GM23248 (cell line): ENCODE results near the gene PTOV1. TPM values are rescaled to one million over a fixed set of nuclear protein-coding genes. Genes with fewer than 3 reads are reported as not detected.

Source experiments
- DNase-seq: peaks from one replicate; pipeline ENCODE4 v3.0.0-alpha.2; 2015
- H2AFZ ChIP-seq: fragments of 200-600 bp; sonication (generic); 2 replicates; pipeline ENCODE4 v1.6.1; 2016; ENCODE audit warnings: antibody characterized with exemption
- H3F3A ChIP-seq: fragments of 200-600 bp; sonication (generic); 2 replicates; pipeline ENCODE4 v1.6.1; 2016; ENCODE audit warnings: mild to moderate bottlenecking, antibody characterized with exemption, mixed run types; ENCODE audit not compliant: insufficient read depth
- H3K27ac ChIP-seq: fragments of 200-600 bp; sonication (generic); 2 replicates; pipeline ENCODE4 v1.5.1; 2016; ENCODE audit warnings: mild to moderate bottlenecking
- H3K27me3 ChIP-seq: fragments of 200-600 bp; sonication (generic); replicated peaks from 2 replicates; pipeline ENCODE4 v1.6.1; 2016; ENCODE audit warnings: mild to moderate bottlenecking; ENCODE audit not compliant: insufficient read depth
- H3K36me3 ChIP-seq: fragments of 200-600 bp; sonication (generic); 2 replicates; pipeline ENCODE4 v1.6.1; 2016; ENCODE audit warnings: low read depth, mild to moderate bottlenecking
- H3K4me1 ChIP-seq: fragments of 200-600 bp; sonication (generic); 2 replicates; pipeline ENCODE4 v1.6.1; 2016; ENCODE audit warnings: mild to moderate bottlenecking; ENCODE audit not compliant: insufficient read depth
- H3K4me2 ChIP-seq: fragments of 200-600 bp; sonication (generic); one replicate; pipeline ENCODE4 v1.6.1; 2016; ENCODE audit warnings: mild to moderate bottlenecking; ENCODE audit not compliant: unreplicated experiment
- H3K4me3 ChIP-seq: fragments of 200-600 bp; sonication (generic); 2 replicates; pipeline ENCODE4 v1.5.1; 2016; ENCODE audit warnings: mild to moderate bottlenecking
- H3K79me2 ChIP-seq: fragments of 200-600 bp; sonication (generic); 2 replicates; pipeline ENCODE4 v1.6.1; 2016; ENCODE audit warnings: mild to moderate bottlenecking; ENCODE audit not compliant: insufficient read depth
- H3K9ac ChIP-seq: fragments of 200-600 bp; sonication (generic); 2 replicates; pipeline ENCODE4 v1.6.1; 2016; ENCODE audit warnings: mild to moderate bottlenecking
- H3K9me2 ChIP-seq: fragments of 200-600 bp; sonication (generic); 2 replicates; pipeline ENCODE4 v1.6.1; 2016; ENCODE audit warnings: mixed run types, mild to moderate bottlenecking, moderate library complexity; ENCODE audit not compliant: insufficient read depth
- H3K9me3 ChIP-seq: fragments of 200-600 bp; sonication (generic); one replicate; pipeline ENCODE4 v1.6.1; 2017; ENCODE audit warnings: low read depth
- H4K20me1 ChIP-seq: fragments of 200-600 bp; sonication (generic); 2 replicates; pipeline ENCODE4 v1.6.0; 2016; ENCODE audit not compliant: insufficient read depth
- EZH2 ChIP-seq: fragments of 200-600 bp; sonication (generic); IDR thresholded peaks from 2 replicates; pipeline ENCODE4 v1.6.1; 2018; ENCODE audit warnings: antibody characterized with exemption, mild to moderate bottlenecking; ENCODE audit not compliant: insufficient read depth, poor library complexity, severe bottlenecking
- EZH2phosphoT487 ChIP-seq: fragments of 200-600 bp; sonication (generic); IDR thresholded peaks from 2 replicates; pipeline ENCODE4 v1.6.1; 2018; ENCODE audit warnings: antibody characterized with exemption, moderate library complexity, mild to moderate bottlenecking, low read depth; ENCODE audit not compliant: insufficient read depth
- WGBS, 2 experiments: methylation state at CpG; one replicate each; pipeline ENCODE4 v1.1.6; 2015 to 2017; ENCODE audit warnings: low lambda C conversion rate in 2 of 2, low coverage in 1 of 2; ENCODE audit errors: missing lambda C conversion rate in 2 of 2; 5-methylcytosine and 5-hydroxymethylcytosine counted together
- in situ Hi-C: fragments of 300-500 bp; cut with MboI; formaldehyde crosslinking; loops from 2 replicates; pipeline ENCODE4 v1.15.0; 2020
- polyA plus RNA-seq: library from polyadenylated mRNA; unstranded; fragments of >200 nt; fragmentation: Nextera tagmentation; extraction: Ambion mirVana; gene quantifications from 2 replicates; pipeline ENCODE4 v1.2.1, GENCODE V29; 2016
- total RNA-seq: library from RNA; depleted of rRNA; stranded (reverse); fragments of >200 nt; shearing (Covaris generic); gene quantifications from 2 replicates; pipeline ENCODE4 v1.2.3, GENCODE V29; 2014

The PTOV1 gene
- total and polyA plus RNA-seq, 2 experiments from 2014 or later, result 88.0 to 88.9 TPM

GRCh38 chr19:49862391-49863253 is 11.7 kb downstream of the PTOV1 start:
- Histone ChIP-seq H3K4me1 (peaks cover 14% of the 10 kb centered on the region), H3K79me2 (peaks cover 32% of the 10 kb centered on the region), H3K9me2 (no peaks in the 10 kb centered on the region), H3K36me3 (peaks cover 9% of the 10 kb centered on the region; the same call in 1 of the 2 replicates), H3K4me2 (no peak overlapping the region), H3K4me3 (no peak overlapping the region), H3F3A (peaks cover 17% of the 10 kb centered on the region), H3K9me3 (no peaks in the 10 kb centered on the region), H3K9ac (no peak overlapping the region), H3K27me3 (no peaks in the 10 kb centered on the region), H2AFZ (no peak overlapping the region), H4K20me1 (no peaks in the 10 kb centered on the region), H3K27ac (no peak overlapping the region)
- no peak for TF ChIP-seq EZH2
- TF ChIP-seq EZH2phosphoT487, result no peak
- WGBS, 2 experiments, result 84 to 96% methylated on average over 20 to 48 of the region's 49 CpGs
- in situ Hi-C loops, result no loop called here
- DNase-seq, result no peak

GRCh38 chr19:49863254-49863934 is 12.4 kb downstream of the PTOV1 start:
- no peak for TF ChIP-seq EZH2
- TF ChIP-seq EZH2phosphoT487, result no peak
- H3K9me3 ChIP-seq, result no peaks in the 10 kb centered on the region
- peaks cover 9% of the 10 kb centered on the region; the same call in 1 of the 2 replicates for H3K36me3 ChIP-seq
- in situ Hi-C loops, result no loop called here
- no peak overlapping the region for H3K27ac ChIP-seq
- peaks cover 14% of the 10 kb centered on the region for H3K4me1 ChIP-seq
- no peak overlapping the region for H3K4me2 ChIP-seq
- no peaks in the 10 kb centered on the region for H3K27me3 ChIP-seq
- no peaks in the 10 kb centered on the region for H3K9me2 ChIP-seq
- 90% methylated on average over 24 of the region's 24 CpGs for WGBS, 2 experiments
- H2AFZ ChIP-seq, result no peak overlapping the region
- H3K4me3 ChIP-seq, result no peak overlapping the region
- no peak overlapping the region for H3K9ac ChIP-seq
- peaks cover 32% of the 10 kb centered on the region for H3K79me2 ChIP-seq
- H4K20me1 ChIP-seq, result no peaks in the 10 kb centered on the region
- DNase-seq, result no peak
- H3F3A ChIP-seq, result peaks cover 23% of the 10 kb centered on the region

GRCh38 chr19:49863935-49864320 is 13.0 kb downstream of the PTOV1 start:
- in situ Hi-C loops, result no loop called here
- H3K27ac ChIP-seq, result no peak overlapping the region
- no peak for DNase-seq
- no peaks in the 10 kb centered on the region for H3K9me2 ChIP-seq
- H3K4me2 ChIP-seq, result no peak overlapping the region
- H3K79me2 ChIP-seq, result peaks cover 32% of the 10 kb centered on the region
- 88 to 92% methylated on average over 17 of the region's 17 CpGs for WGBS, 2 experiments
- no peaks in the 10 kb centered on the region for H3K27me3 ChIP-seq
- no peak for TF ChIP-seq EZH2
- no peak for TF ChIP-seq EZH2phosphoT487
- no peak overlapping the region for H3K9ac ChIP-seq
- no peak overlapping the region for H3K4me3 ChIP-seq
- peaks cover 9% of the 10 kb centered on the region; the same call in 1 of the 2 replicates for H3K36me3 ChIP-seq
- peaks cover 21% of the 10 kb centered on the region for H3F3A ChIP-seq
- no peaks in the 10 kb centered on the region for H3K9me3 ChIP-seq
- no peak overlapping the region for H2AFZ ChIP-seq
- no peaks in the 10 kb centered on the region for H4K20me1 ChIP-seq
- H3K4me1 ChIP-seq, result peaks cover 14% of the 10 kb centered on the region

GRCh38 chr19:49864890-49865289 is 13.9 kb downstream of the PTOV1 start:
- 83 to 85% methylated on average over 13 of the region's 13 CpGs for WGBS, 2 experiments
- no peaks in the 10 kb centered on the region for H3K9me2 ChIP-seq

More at GRCh38 chr19:49864890-49865289, 13.9 kb downstream of the PTOV1 start:
- H3K79me2 ChIP-seq, result peaks cover 32% of the 10 kb centered on the region
- H3F3A ChIP-seq, result peaks cover 18% of the 10 kb centered on the region
- no peaks in the 10 kb centered on the region for H3K27me3 ChIP-seq
- H4K20me1 ChIP-seq, result no peaks in the 10 kb centered on the region
- H3K4me2 ChIP-seq, result peak overlapping the region; percentile 98
- no peak overlapping the region for H3K9ac ChIP-seq
- H3K36me3 ChIP-seq, result peaks cover 9% of the 10 kb centered on the region; the same call in 1 of the 2 replicates
- peaks cover 14% of the 10 kb centered on the region; the same call in 1 of the 2 replicates for H3K4me1 ChIP-seq
- no peak overlapping the region for H2AFZ ChIP-seq
- TF ChIP-seq EZH2phosphoT487 (no peak), EZH2 (no peak)
- no peaks in the 10 kb centered on the region for H3K9me3 ChIP-seq
- no peak overlapping the region for H3K27ac ChIP-seq
- in situ Hi-C loops, result no loop called here
- no peak for DNase-seq
- H3K4me3 ChIP-seq, result no peak overlapping the region
